Body of pancreas (tissue), 4 donors: ENCODE results near the gene SLF2. TPM values are rescaled to one million over a fixed set of nuclear protein-coding genes. Genes with fewer than 3 reads are reported as not detected.

Experiments used
- ATAC-seq: fragments of 150-250 bp; one replicate; pipeline ENCODE4 v1.9.1; 2016
- DNase-seq, 4 donors: peaks; one replicate each; pipeline ENCODE4 v3.0.0-alpha.2; 2019
- H3K27ac ChIP-seq, 4 donors: fragments of 200-600 bp; sonication (generic); 1 replicate in 3 of 4; 2 replicates in 1 of 4; pipeline versions ENCODE4 v1.5.1 to v1.6.1; 2016 to 2019; ENCODE audit warnings: mild to moderate bottlenecking in 1 of 4, mixed read lengths in 1 of 4, moderate library complexity in 1 of 4
- H3K27me3 ChIP-seq, 2 donors: fragments of 200-600 bp; sonication (generic); one replicate each; pipeline ENCODE4 v1.6.0; 2016; ENCODE audit warnings: mild to moderate bottlenecking in 1 of 2
- H3K36me3 ChIP-seq, 2 donors: fragments of 200-600 bp; sonication (generic); replicated peaks in 1 of 2; 2 replicates each; pipeline ENCODE4 v1.5.1; 2016; ENCODE audit warnings: low read depth in 2 of 2; ENCODE audit not compliant: insufficient read depth in 1 of 2
- H3K4me1 ChIP-seq: fragments of 200-600 bp; sonication (generic); one replicate; pipeline ENCODE4 v1.6.0; 2016
- H3K4me3 ChIP-seq, 2 donors: fragments of 200-600 bp; sonication (generic); 1 replicate in 1 of 2; 2 replicates in 1 of 2; pipeline ENCODE4 v1.5.1; 2016 to 2019
- H3K9me3 ChIP-seq, 3 donors: fragments of 200-600 bp; sonication (generic); 1 replicate in 2 of 3; 2 replicates in 1 of 3; pipeline ENCODE4 v1.5.1; 2016
- CTCF ChIP-seq, 7 experiments: fragments of 450-650 bp in 4 of 7; fragments of 200-600 bp in 3 of 7; sonication (generic) in 3 of 7; IDR thresholded peaks; one replicate each; pipeline ENCODE4 v1.5.1; 2016 to 2019; ENCODE audit warnings: antibody characterized with exemption in 7 of 7
- POLR2A ChIP-seq, 3 donors: fragments of 450-650 bp; IDR thresholded peaks; one replicate each; pipeline ENCODE4 v1.6.1; 2016; ENCODE audit warnings: antibody characterized with exemption in 3 of 3, mild to moderate bottlenecking in 2 of 3
- WGBS, 2 donors: methylation state at CpG; one replicate each; pipeline ENCODE4 v1.1.5; 2017; 5-methylcytosine and 5-hydroxymethylcytosine counted together
- intact Hi-C: fragments of 100-400 bp; cut with DNase I; formaldehyde crosslinking; loops from one replicate; pipeline ENCODE4 v1.15.1; 2023
- total RNA-seq, 2 donors: library from RNA; depleted of rRNA; stranded (reverse); fragments of >200 nt; gene quantifications; one replicate each; pipeline ENCODE4 v1.1.0, GENCODE V29; 2016

SLF2 gene
- total RNA-seq, 2 donors from 2014 or later = 16.2 to 26.7 TPM

- no peaks in the 10 kb centered on the region for H3K27me3 ChIP-seq
- H3K36me3 ChIP-seq = no peaks in the 10 kb centered on the region
- TF ChIP-seq POLR2A (IDR thresholded peaks at IDR 0.05) = no peak
- no peak for TF ChIP-seq CTCF (IDR thresholded peaks at IDR 0.05)
- intact Hi-C loops = loop anchor here (10.0 kb wide), 1 partner anchor 315 kb away; no protein-coding TSS in a partner anchor
- ATAC-seq (no peak), DNase-seq (no peak)
- H3K9me3 ChIP-seq = no peaks in the 10 kb centered on the region
- WGBS, 2 donors = 56 to 79% methylated on average over 2 to 9 of the region's 9 CpGs
- H3K27ac ChIP-seq = no peak overlapping the region
- H3K4me1 ChIP-seq = no peaks in the 10 kb centered on the region
- no peak overlapping the region for H3K4me3 ChIP-seq
Observed at GRCh38 chr10:100879741-100880360, 32.9 kb upstream of the SLF2 start.

- Histone ChIP-seq H3K4me1 (no peaks in the 10 kb centered on the region), H3K36me3 (no peaks in the 10 kb centered on the region), H3K27me3 (no peaks in the 10 kb centered on the region), H3K9me3 (no peaks in the 10 kb centered on the region), H3K27ac (no peak overlapping the region), H3K4me3 (no peak overlapping the region)
- TF ChIP-seq POLR2A (IDR thresholded peaks at IDR 0.05) (no peak), CTCF (IDR thresholded peaks at IDR 0.05) (no peak)
- intact Hi-C loops = no loop called here
- WGBS, 2 donors = 65 to 75% methylated on average over 5 of the region's 5 CpGs
- DNase-seq (no peak), ATAC-seq (no peak)
Observed at GRCh38 chr10:100881556-100882213, 31.1 kb upstream of the SLF2 start.

GRCh38 chr10:100882252-100882651 is 30.5 kb upstream of the SLF2 start:
- no peak for ATAC-seq
- H3K4me3 ChIP-seq = no peak overlapping the region
- H3K27ac ChIP-seq = no peak overlapping the region
- TF ChIP-seq POLR2A (IDR thresholded peaks at IDR 0.05) = no peak
- TF ChIP-seq CTCF (IDR thresholded peaks at IDR 0.05) = no peak
- intact Hi-C loops = no loop called here
- H3K36me3 ChIP-seq = no peaks in the 10 kb centered on the region
- WGBS, 2 donors = 63 to 65% methylated on average over 8 of the region's 8 CpGs
- no peak for DNase-seq
- H3K9me3 ChIP-seq = no peaks in the 10 kb centered on the region
- no peaks in the 10 kb centered on the region for H3K27me3 ChIP-seq
- no peaks in the 10 kb centered on the region for H3K4me1 ChIP-seq

- intact Hi-C loops = no loop called here
Observed at GRCh38 chr10:100882671-100883311, 30.0 kb upstream of the SLF2 start.

More at GRCh38 chr10:100882671-100883311, 30.0 kb upstream of the SLF2 start:
- H3K27me3 ChIP-seq = no peaks in the 10 kb centered on the region
- no peaks in the 10 kb centered on the region for H3K36me3 ChIP-seq
- no peak overlapping the region for H3K4me3 ChIP-seq
- no peaks in the 10 kb centered on the region for H3K9me3 ChIP-seq
- 69 to 71% methylated on average over 23 of the region's 23 CpGs for WGBS, 2 donors
- peak in 1 of 4 donors; percentile 10 for DNase-seq
- no peak for TF ChIP-seq POLR2A (IDR thresholded peaks at IDR 0.05)
- TF ChIP-seq CTCF (IDR thresholded peaks at IDR 0.05) = no peak
- no peaks in the 10 kb centered on the region for H3K4me1 ChIP-seq
- peak; percentile 20 for ATAC-seq
- H3K27ac ChIP-seq = no peak overlapping the region
